Activated T-helper 9 cell treated with anti-CD3 and anti-CD28 coated beads, Interleukin-2, amount 50 U/mL, for 16 hours (primary cell): Measurements from ENCODE around the gene TSEN34.
"Not testable (repeated sequence)": the region's sequence is repeated elsewhere in the genome, so short reads cannot be mapped to it uniquely, and the experiment has no call there.

Experiments
- DNase-seq: peaks from one replicate; pipeline ENCODE4 v3.0.0-alpha.2; 2020; ENCODE audit warnings: low read depth

TSEN34 gene

DNA sequence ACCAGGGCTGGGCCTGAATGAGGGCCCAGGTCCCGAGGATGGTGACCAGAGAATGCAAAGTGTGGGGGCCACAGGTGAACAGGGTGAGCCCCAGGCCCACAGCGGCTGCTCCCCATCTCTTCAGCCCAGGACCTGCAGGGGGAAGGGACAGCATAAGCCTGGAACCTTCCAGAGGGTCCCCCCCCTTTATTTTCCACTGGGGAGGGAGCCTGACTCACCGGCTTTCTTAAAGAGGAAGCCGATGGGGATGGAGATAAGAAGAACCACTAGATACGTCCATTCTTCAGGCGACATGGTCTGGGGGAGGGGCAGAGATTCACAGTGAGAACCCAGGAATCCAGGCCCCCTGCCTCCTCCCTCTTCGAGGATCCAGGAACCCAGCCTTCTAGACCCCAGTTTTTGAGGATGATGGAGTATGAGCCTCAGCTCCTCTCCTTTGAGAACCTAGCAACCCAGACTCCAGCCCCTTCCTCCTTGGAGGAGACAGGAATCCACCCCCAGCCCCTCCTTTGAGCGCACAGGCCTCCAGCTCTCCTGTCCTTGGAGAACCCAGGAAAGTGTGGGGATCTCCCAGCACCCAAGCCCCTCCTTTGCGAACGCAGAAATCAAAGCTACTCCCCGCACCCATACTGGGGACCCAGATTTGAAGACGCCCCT is 2.8 kb upstream of the TSEN34 start:
- DNase-seq = peak; percentile 51

DNA sequence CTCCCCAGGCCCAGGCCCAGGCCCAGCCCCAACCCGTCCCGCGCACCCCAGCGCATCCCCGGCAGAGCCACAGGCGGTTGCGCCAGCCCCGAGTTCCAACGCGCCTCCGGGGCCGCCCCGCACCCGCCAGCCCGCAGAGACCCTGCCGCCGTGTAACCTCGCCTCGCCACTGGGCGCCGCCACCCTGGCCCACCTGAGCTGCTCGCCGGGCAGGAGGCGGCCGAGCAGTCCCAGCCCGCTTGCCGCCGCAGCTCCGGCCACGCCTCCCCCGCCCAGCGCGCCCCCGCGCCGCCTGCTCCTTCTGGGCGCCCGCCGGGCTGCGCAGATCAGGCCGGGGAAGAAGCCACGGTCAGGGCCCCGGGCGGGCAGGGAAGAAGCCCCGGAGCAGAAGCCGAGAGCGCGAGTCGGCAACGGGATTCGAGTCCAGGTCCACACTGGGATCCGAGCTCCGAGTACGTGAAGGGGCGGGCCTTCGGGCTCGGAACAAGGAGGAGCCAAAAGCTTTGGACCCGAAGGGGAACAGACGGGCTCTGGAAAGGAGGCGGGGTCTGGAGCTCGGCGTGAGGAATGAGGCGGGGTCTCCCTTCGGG is 1.9 kb upstream of the TSEN34 start, which contains the start of gene MBOAT7:
Gene MBOAT7 (minus strand): TSS at position 436 of the 590 bp plus-strand sequence. CDS start 1,072 bp downstream, outside the sequence.
- no peak for DNase-seq

DNA sequence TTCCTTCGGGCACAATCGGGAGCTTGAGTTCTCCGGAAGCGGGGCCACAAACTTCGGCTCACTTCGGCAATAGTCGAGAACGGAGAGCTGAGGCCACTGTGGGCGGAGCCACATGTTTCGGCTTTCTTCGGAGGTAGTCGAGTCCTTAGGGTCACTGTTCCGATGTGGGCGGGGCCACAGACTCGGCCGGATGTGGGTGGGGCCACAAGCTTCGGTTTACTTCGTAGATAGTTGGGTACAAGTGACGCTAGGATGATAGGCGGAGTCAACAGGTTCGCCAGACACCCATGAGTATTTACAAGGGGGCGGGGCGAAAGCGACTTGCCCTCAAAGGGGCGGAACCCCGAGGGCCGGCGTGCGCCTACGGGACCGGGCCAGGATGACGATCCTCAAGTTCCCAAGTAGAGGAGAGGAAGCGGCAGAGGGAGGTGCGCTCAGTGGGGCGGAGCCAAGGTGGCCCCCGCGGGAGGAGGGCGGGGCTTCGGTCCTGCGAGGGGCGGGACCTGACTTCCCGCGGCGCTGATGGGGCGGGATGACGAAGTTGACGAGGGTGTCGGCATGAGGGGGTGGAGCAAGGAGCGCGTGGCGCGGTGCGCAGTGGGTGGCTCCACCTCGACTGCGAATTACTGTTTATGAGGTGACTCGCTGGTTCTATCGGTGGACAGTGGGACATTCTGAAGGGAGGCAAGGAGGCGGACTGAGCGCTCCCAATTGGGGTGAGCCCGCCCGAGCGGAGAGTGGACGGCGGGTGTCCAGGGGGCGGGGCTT is 1.2 kb upstream of the TSEN34 start:
- peak; percentile 100 for DNase-seq

DNA sequence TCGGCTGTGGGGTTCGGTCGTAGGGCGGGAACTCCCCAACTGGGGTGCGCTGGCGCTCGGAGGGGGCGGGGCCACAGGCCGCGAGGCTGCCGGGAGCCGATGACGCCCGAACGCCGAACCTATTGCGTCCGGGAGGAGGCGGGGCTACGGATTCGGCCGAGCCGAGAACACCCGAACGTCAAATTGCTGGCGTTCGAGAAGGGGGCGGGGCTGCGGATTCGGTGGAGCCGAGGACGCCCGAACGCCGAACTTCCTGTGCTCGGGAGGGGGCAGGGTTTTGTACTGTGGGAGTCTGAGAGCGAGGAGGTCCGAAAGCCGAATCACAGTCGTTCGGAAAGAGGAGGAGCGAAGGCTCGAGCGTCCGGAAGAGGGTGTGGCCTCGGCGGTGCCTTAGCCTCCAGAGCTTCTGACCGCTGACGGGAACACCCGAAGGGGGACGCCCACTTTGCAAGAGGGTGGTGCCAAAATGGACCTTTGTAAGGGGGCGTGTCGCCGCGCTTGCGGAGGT is 551 bp upstream of the TSEN34 start:
- peak; percentile 100 for DNase-seq

DNA sequence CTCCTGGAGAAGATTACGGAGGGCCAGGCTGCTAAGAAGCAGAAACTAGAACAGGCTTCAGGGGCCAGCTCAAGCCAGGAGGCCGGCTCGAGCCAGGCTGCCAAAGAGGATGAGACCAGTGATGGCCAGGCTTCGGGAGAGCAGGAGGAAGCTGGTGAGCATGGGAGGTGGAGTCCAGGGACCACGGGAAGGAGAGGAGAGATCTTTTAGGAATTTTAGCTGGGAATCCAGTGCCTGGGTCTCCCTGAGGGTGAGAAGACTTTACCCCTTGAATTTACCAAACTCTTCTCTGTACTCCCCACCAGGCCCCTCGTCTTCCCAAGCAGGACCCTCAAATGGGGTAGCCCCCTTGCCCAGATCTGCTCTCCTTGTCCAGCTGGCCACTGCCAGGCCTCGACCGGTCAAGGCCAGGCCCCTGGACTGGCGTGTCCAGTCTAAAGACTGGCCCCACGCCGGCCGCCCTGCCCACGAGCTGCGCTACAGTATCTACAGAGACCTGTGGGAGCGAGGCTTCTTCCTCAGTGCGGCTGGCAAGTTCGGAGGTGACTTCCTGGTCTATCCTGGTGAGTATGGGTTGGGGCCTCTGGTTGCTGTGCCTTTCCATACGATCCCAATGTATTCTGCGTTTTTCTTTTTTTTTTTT is 824 bp downstream of the TSEN34 start:
- no peak for DNase-seq

DNA sequence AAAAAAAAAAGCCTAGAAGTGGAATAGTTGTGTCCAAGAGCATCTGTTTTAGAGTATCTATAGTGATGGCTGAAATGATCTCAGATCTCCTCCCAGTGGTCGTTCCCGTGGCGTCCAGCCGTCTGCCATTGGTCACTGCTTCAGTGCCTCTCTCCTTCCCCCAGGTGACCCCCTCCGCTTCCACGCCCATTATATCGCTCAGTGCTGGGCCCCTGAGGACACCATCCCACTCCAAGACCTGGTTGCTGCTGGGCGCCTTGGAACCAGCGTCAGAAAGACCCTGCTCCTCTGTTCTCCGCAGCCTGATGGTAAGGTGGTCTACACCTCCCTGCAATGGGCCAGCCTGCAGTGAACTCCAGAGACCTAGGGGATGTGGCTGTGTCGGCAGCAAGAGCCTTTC is 1.9 kb downstream of the TSEN34 start:
- DNase-seq = no peak

DNA sequence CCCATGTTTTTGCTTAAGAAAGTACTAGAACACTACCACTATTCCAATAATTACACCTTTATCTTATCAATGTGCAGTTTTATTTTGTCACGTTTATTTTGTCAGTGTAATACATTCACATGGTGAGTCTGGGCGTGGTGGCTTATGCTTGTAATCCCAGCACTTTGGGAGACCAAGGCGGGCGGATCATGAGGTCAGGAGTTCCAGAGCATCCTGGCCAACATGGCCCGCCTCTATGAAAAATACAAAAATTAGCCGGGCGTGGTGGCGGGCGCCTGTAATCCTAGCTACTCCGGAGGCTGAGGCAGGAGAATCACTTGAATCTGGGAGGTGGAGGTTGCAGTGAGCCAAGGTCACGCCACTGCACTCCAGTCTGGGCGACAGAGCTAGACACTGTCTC is 3.4 kb downstream of the TSEN34 start:
- not testable (repeated sequence) for DNase-seq

DNA sequence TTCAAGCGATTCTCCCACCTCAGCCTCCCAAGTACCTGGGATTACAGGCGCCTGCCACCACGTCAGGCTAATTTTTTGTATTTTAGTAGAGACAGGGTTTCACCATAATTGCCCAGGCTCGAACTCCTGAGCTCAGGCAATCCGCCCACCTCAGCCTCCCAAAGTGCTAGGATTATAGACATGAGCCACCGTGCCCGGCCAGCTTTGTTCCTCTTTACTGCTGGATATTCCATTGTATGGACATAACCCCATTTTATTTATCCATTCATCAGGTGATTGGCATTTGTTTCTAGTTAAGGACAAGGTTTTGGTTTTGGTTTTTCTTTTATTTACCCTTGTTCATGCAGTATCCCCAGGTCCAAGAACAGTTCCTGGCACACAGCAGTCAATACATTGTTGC is 5.4 kb downstream of the TSEN34 start:
- no peak for DNase-seq

DNA sequence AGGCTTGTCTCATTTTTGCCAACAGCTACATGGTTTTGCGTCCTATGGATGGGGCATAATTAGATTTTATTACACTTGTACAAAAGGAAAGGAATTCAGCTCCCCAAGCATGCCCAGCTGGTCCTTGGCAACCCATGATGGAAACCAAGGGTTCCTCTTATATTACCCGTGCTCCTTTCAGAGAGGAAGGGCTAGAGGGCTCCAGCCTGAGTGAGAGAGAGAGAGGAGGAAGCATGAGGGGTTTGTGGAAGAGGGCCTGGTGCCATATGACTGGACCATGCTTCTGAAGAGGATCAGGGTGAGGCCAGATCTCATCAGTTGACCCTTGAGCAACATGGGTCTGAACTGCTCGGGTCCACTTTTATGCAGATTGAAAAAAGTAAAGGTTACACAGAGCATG is 6.0 kb downstream of the TSEN34 start:
- no peak for DNase-seq

DNA sequence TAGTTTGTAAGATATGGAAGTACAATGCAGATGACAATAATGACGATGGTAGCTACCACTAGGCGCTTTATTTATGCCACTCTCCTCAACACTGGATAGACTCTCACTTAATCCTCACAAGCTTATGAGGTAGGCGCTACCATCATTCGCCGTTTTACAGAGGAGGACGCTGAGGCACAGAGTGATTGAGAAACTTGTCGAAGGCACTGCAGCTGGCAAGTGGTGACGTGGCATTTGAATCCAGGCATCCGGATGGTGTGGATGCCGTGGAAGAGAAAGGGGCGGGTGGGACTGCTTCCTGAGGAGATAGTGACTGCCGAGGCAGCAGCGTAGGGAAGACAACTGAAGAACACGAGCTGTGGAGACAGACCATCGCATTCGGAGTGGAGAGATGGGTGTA is 8.3 kb downstream of the TSEN34 start:
- DNase-seq = no peak

DNA sequence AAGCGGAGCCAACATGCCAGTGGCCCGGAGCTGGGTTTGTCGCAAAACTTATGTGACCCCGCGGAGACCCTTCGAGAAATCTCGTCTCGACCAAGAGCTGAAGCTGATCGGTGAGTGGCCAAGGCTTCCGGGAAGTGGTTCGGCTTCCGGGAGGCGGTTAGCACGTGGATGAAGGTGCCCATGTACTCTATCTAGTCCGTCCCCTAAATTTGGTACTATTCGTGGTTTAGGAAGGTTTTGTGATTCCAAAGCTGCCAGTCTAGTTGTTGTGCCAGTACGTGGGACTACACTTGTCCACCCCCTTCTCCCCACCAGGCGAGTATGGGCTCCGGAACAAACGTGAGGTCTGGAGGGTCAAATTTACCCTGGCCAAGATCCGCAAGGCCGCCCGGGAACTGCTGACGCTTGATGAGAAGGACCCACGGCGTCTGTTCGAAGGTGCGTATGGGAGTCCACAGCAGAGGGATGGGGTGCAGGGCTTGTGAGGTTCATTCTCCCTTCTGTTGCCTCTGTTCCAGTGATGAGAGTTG is 10.1 kb downstream of the TSEN34 start:
- DNase-seq = no peak

DNA sequence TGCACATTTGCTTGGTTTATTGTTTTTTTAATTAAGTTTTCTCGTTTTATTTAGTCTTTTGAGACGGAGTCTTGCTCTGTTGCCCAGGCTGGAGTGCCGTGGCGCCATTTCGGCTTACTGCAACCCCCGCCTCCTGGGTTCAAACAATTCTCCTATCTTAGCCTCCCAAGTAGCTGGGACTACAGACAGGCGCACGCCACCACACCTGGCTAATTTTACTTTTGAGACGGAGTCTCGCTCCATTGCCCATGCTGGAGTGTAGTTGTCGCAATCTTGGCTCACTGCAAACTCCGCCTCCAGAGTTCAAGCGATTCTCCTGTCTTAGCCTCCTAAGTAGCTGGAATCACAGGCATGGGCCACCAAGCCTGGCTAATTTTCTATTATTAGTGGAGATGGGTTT is 10.9 kb downstream of the TSEN34 start:
- no peak for DNase-seq

DNA sequence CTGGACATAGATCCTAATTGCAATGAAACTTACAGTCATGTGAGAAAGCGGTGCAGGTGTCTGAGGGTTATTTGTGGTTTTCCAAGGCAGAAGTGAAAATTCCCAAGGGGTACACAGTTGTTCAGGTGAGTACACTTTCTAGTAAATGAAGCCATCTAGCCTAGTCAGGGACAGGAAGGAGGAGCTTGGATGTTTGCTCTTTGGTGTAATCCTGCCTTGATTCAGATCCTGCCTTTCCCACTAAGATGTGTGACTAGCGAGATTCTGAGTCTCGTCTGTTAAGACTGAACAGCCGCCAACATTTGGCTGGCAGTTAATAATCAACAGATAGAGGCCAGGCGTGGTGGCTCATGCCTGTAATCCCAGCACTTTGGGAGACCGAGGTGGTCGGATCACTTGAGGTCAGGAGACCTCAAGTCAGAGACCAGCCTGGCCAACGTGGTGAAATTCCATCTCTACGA is 12.1 kb downstream of the TSEN34 start:
- no peak for DNase-seq

DNA sequence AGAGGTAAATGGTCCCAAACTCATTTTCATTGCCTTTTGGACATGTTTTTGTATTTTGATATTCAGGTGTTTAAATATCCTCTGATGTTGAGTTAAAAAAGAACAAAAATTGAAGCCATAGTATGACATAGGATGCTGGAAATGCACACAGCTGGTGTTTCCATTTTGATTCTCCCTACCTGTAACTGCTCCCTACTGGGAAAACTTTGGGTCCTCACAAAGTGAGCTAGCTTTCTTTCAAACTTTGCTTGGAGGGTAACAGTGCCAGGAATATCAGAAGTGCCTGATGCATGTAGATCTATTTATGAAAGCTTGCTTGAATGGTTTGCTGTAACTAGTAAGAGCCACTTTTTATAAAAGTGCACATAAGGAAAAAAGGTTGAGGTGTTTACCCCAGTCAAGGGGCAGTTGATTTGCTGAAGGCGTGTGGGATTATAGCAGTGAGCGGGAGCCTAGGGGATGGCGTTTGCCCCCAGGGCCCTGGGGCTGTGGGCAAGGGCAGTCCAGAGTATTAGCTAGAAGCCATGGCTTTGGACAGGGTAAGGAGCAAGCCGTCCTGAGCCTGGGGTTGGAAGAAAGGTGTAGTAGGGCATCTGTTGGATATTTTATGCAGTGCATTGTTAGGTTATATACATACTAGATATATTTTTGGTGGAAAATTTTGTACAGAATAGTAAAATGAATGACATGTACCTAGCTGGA is 13.8 kb downstream of the TSEN34 start:
- no peak for DNase-seq

DNA sequence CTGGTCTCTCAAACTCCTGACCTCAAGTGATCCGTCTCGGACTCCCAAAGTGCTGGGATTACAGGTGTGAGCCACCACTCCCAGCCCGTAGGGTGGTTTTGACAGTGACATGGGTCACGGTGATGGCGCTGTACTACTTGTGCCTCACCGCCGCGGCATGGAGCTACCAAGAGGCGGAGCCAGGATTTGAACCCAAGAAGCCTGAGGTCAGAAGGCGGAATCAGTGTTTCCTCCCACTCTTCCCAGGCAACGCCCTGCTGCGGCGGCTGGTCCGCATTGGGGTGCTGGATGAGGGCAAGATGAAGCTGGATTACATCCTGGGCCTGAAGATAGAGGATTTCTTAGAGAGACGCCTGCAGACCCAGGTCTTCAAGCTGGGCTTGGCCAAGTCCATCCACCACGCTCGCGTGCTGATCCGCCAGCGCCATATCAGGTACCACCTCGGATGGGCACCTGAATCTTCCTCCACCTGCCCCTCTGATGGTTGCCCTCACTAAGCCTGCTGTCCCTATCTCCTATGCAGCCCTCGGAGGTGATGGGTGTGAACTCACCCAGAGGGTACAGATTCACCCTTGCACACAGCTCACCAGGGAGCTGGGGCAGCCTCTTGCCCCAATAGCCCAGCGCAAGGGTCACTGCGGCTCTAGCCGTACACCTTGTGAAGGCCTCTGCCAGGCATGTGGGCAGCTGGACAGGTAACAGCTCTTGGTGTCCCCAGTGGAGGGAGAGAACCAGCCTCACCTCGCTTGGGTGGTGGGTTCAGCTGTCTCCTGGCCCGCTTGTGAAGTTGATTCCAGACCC is 15.1 kb downstream of the TSEN34 start:
- DNase-seq = no peak

DNA sequence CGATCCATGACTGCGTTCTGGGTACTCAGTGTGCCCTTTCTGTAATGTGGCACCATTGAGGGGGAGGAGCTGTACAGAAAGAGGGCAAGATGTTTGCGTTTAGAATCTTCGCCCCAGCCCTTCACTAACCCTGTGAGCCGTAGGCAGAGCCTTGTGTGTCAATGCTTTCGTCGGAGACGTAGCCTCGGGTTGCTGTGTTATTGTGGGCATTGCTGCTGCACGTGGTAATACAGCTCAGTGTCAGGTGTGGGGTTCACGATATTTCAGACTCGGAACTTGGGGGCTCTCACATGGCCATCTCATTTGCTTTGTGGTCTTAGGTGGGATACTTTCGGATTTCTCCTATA is 15.7 kb downstream of the TSEN34 start:
- DNase-seq = no peak

DNA sequence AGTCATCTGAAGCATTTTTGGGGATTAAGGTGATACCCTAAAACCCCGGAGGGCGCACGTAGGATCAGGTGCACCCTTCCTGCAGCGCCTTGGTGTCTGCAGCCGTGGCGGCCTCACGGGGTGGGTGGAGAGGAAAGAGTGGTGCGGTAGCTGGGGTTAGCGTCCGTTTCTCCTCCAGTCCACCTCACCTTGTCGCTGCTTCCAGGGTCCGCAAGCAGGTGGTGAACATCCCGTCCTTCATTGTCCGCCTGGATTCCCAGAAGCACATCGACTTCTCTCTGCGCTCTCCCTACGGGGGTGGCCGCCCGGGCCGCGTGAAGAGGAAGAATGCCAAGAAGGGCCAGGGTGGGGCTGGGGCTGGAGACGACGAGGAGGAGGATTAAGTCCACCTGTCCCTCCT is 16.1 kb downstream of the TSEN34 start:
- DNase-seq = not testable (repeated sequence)

DNA sequence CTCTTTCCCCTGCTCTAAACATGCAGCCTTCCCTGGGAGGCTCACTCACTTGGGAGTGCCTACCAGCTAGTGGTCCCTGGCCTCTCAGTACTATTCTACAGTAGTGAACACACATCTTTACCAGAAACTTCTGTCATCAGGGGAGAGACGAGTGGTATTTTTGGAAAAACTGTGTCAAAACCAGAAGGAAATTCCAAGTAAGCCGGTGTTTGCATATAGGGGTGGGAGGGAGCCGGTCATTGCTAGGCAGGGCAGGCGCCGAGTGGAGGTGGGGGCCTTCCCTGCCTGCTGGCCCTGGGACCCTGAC is 16.5 kb downstream of the TSEN34 start:
- DNase-seq = no peak

DNA sequence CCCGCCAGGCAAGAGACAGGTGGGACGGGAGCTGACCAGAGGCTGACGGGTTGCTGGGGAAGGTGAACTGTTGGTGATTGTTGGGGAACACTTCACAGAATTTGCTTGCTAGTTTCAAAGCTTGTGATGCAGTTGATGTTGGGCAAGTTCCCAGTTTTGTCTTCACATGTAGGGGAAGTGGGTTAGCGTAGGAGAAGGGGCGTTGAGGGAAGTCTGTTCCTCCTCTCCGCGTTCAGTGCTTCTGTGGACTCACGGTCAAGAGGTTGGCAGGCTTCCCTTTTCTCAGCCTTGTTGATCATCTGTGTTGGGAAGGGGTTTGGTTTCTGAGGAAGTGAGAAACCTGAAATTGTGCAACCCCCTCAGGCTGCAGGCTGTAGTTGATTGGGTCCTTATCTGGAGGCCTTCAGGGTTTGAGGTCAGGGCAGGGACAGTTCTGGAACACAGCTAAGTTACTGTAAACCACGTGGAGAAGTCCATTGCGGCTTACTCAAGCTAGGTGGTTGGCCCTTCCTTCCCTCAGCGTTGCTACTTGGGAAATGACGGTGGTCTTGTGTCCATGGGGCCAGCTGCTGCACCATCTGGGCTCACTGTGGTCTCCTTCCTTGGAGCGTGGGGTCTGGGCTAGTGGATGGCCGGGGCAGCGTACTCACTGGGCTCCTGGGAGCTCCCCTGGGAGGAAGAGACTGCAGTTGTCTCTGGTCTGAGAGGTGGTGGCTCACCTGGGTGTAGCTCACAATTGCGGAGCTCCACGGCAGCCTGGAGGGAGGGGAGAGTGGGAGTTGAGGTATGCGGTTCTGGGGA is 17.1 kb downstream of the TSEN34 start:
- DNase-seq = no peak

DNA sequence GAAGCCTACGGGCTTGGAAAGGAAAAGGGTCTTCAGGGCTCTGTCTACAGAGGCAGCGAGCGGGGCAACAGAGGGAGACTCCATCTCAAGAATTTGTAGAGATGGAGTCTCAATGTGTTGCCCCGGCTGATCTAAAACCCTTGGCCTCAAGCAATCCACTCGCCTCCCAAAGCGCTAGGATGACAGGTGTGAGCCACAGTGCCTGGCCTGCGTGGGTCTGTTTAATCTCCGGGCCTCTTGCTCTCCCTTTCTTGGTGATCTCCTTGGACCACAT is 17.6 kb downstream of the TSEN34 start:
- DNase-seq = no peak
